Prostate gland (tissue), 2 donors: ENCODE measurements around the gene PIGK.

Experiments used
- CTCF ChIP-seq, 4 experiments: fragments of 200-600 bp in 2 of 4; fragments of 450-650 bp in 2 of 4; sonication (generic) in 2 of 4; IDR thresholded peaks; 1 replicate in 3 of 4; 2 replicates in 1 of 4; pipeline ENCODE4 v1.5.1; 2016 to 2019; ENCODE audit warnings: antibody characterized with exemption in 4 of 4, mild to moderate bottlenecking in 2 of 4, moderate library complexity in 2 of 4
- POLR2A ChIP-seq: fragments of 450-650 bp; IDR thresholded peaks from one replicate; pipeline ENCODE4 v1.6.1; 2016; ENCODE audit warnings: antibody characterized with exemption, mild to moderate bottlenecking
- POLR2AphosphoS5 ChIP-seq: sonication (generic); formaldehyde crosslinking; IDR thresholded peaks from one replicate; pipeline ENCODE4 v1.6.1; 2017; ENCODE audit warnings: antibody characterized with exemption

- no peak for TF ChIP-seq CTCF (IDR thresholded peaks at IDR 0.05)
- no peak for TF ChIP-seq POLR2A
- TF ChIP-seq POLR2AphosphoS5: no peak
These were observed 54.7 kb downstream of the PIGK start for GRCh38 chr1:77164434-77164944.
